Transverse colon (tissue), 4 donors: ENCODE data around the gene MTHFS.

Experiments
- CTCF ChIP-seq, 5 experiments: fragments of 200-600 bp in 3 of 5; fragments of 450-650 bp in 2 of 5; sonication (generic) in 3 of 5; IDR thresholded peaks; 1 replicate in 2 of 5; 2 replicates in 3 of 5; pipeline ENCODE4 v1.5.1; 2016 to 2017; ENCODE audit warnings: antibody characterized with exemption in 5 of 5, inconsistent platforms in 3 of 5, mild to moderate bottlenecking in 2 of 5, moderate library complexity in 1 of 5
- POLR2A ChIP-seq: fragments of 450-650 bp; IDR thresholded peaks from one replicate; pipeline ENCODE4 v1.6.1; 2016; ENCODE audit warnings: antibody characterized with exemption, mild to moderate bottlenecking, moderate library complexity
- POLR2AphosphoS5 ChIP-seq, 3 donors: sonication (generic); formaldehyde crosslinking; IDR thresholded peaks; one replicate each; pipeline ENCODE4 v1.6.1; 2016; ENCODE audit warnings: antibody characterized with exemption in 3 of 3

- TF ChIP-seq CTCF (IDR thresholded peaks at IDR 0.05) (no peak), POLR2A (no peak), POLR2AphosphoS5 (IDR thresholded peaks at IDR 0.05) (no peak)
Observed at GRCh38 chr15:79816571-79816970, 80.2 kb downstream of the MTHFS start.
